Measurements from ENCODE around the gene SMIM5.

Gene SMIM5

GRCh38 chr17:75676461-75676860 is 43.2 kb downstream of the SMIM5 start:
- no peak overlapping the region for H3K4me3 ChIP-seq (ENCODE audit: low read depth, low read length)
- no peak for DNase-seq (ENCODE audit: low read depth)
- TF ChIP-seq CTCF (conservative IDR thresholded peaks at IDR 0.05; ENCODE audit: low read depth, low read length) = no peak

GRCh38 chr17:75679706-75680211 is 46.5 kb downstream of the SMIM5 start:
- H3K4me3 ChIP-seq (ENCODE audit: low read depth, low read length) = no peak overlapping the region
- peak; percentile 67 for DNase-seq (ENCODE audit: low read depth)
- TF ChIP-seq CTCF (conservative IDR thresholded peaks at IDR 0.05; ENCODE audit: low read depth, low read length) = peak; percentile 42

GRCh38 chr17:75680431-75680830 is 47.2 kb downstream of the SMIM5 start:
- no peak overlapping the region for H3K4me3 ChIP-seq (ENCODE audit: low read depth, low read length)
- TF ChIP-seq CTCF (conservative IDR thresholded peaks at IDR 0.05; ENCODE audit: low read depth, low read length) = no peak
- no peak for DNase-seq (ENCODE audit: low read depth)

- no peak overlapping the region for H3K4me3 ChIP-seq (ENCODE audit: low read depth, low read length)
- no peak for TF ChIP-seq CTCF (conservative IDR thresholded peaks at IDR 0.05; ENCODE audit: low read depth, low read length)
- peak; percentile 47 for DNase-seq (ENCODE audit: low read depth)
These were observed 48.1 kb downstream of the SMIM5 start for GRCh38 chr17:75681289-75681688.

GRCh38 chr17:75683583-75683982 is 50.3 kb downstream of the SMIM5 start:
- TF ChIP-seq CTCF (conservative IDR thresholded peaks at IDR 0.05; ENCODE audit: low read depth, low read length) = no peak
- no peak overlapping the region for H3K4me3 ChIP-seq (ENCODE audit: low read depth, low read length)
- peak; percentile 62 for DNase-seq (ENCODE audit: low read depth)

GRCh38 chr17:75684249-75684648 is 51.0 kb downstream of the SMIM5 start:
- DNase-seq (ENCODE audit: low read depth) = no peak
- TF ChIP-seq CTCF (conservative IDR thresholded peaks at IDR 0.05; ENCODE audit: low read depth, low read length) = no peak
- no peak overlapping the region for H3K4me3 ChIP-seq (ENCODE audit: low read depth, low read length)

GRCh38 chr17:75684924-75685323 is 51.7 kb downstream of the SMIM5 start:
- no peak for TF ChIP-seq CTCF (conservative IDR thresholded peaks at IDR 0.05; ENCODE audit: low read depth, low read length)
- H3K4me3 ChIP-seq (ENCODE audit: low read depth, low read length) = no peak overlapping the region
- DNase-seq (ENCODE audit: low read depth) = peak; percentile 83
